SU-DHL-6 (cell line): Measurements from ENCODE around the gene CTAGE8.
"Not testable (repeated sequence)": the region's sequence is repeated elsewhere in the genome, so short reads cannot be mapped to it uniquely, and the experiment has no call there.

Experiments used
- H2AFZ ChIP-seq: fragments of 200-600 bp; sonication (generic); 2 replicates; pipeline ENCODE4 v1.6.1; 2014; ENCODE audit warnings: low read depth, mild to moderate bottlenecking, moderate library complexity, mixed read lengths, antibody characterized with exemption, low read length; ENCODE audit not compliant: severe bottlenecking
- H3F3A ChIP-seq: fragments of 200-600 bp; shearing (Covaris generic); 2 replicates; pipeline ENCODE4 v1.6.0; 2016; ENCODE audit warnings: antibody characterized with exemption, mild to moderate bottlenecking; ENCODE audit not compliant: insufficient read depth
- H3K27ac ChIP-seq: fragments of 200-600 bp; sonication (generic); 2 replicates; pipeline ENCODE4 v1.5.1; 2016; ENCODE audit warnings: low read depth, mild to moderate bottlenecking, low read length, moderate library complexity, mixed read lengths
- H3K27me3 ChIP-seq: fragments of 200-600 bp; sonication (generic), shearing (Covaris generic); 2 replicates; pipeline ENCODE4 v1.6.0; 2014; ENCODE audit warnings: mild to moderate bottlenecking, low read length
- H3K36me3 ChIP-seq: fragments of 200-600 bp; sonication (generic); 2 replicates; pipeline ENCODE4 v1.6.1; 2014; ENCODE audit warnings: mild to moderate bottlenecking, low read length, mixed read lengths
- H3K4me2 ChIP-seq: fragments of 300-600, 200-600 bp; shearing (Covaris generic), sonication (generic); 2 replicates; pipeline ENCODE4 v1.6.0; 2014; ENCODE audit warnings: low read length, low read depth, mild to moderate bottlenecking; ENCODE audit not compliant: poor library complexity, severe bottlenecking
- H3K4me3 ChIP-seq: fragments of 200-600 bp; sonication (generic); 2 replicates; pipeline ENCODE4 v1.5.1; 2014; ENCODE audit warnings: antibody characterized with exemption, low read length, mild to moderate bottlenecking, mixed read lengths; ENCODE audit not compliant: insufficient read depth, poor library complexity, severe bottlenecking
- H3K79me2 ChIP-seq: fragments of 200-600 bp; sonication (generic); 2 replicates; pipeline ENCODE4 v1.6.1; 2014; ENCODE audit warnings: mild to moderate bottlenecking, low read length, moderate library complexity; ENCODE audit not compliant: insufficient read depth
- H3K9ac ChIP-seq: fragments of 200-600 bp; sonication (generic); 2 replicates; pipeline ENCODE4 v1.7.0; 2014; ENCODE audit warnings: mild to moderate bottlenecking, low read length
- H3K9me2 ChIP-seq: fragments of 200-600 bp; sonication (generic); replicated peaks from 2 replicates; pipeline ENCODE4 v1.6.1; 2014; ENCODE audit warnings: low read length; ENCODE audit not compliant: insufficient read depth
- H3K9me3 ChIP-seq: fragments of 200-600 bp; sonication (generic); 2 replicates; pipeline ENCODE4 v1.6.1; 2014; ENCODE audit warnings: low read length, mixed read lengths; ENCODE audit not compliant: insufficient read depth
- H4K20me1 ChIP-seq: fragments of 200-600 bp; sonication (generic); 2 replicates; pipeline ENCODE4 v1.6.1; 2014; ENCODE audit warnings: low read depth, mild to moderate bottlenecking, antibody characterized with exemption, low read length, moderate library complexity, mixed read lengths

The CTAGE8 gene

DNA sequence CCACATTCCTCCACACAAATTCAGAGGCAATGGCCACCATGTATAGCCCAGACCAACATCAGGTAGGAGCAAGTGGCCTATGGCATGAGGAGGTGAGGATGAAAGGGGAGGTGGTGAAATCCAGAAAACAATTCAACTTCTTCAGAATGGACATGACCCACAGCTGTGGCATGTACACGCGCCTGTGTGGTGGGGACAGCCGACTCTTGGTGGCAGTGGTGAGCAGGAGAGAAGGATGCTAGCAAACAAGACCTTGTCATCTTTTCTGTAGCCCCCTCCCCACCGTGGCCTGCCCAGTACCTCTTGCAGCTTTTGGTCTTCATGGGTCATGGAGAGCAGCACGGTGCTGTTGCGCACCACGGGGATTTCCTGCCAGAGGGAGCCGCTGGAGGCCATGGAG lies 12.9 kb upstream of the CTAGE8 start:
- not testable (repeated sequence) for H4K20me1 ChIP-seq, H3K9me3 ChIP-seq, H3F3A ChIP-seq, H3K36me3 ChIP-seq, H3K9me2 ChIP-seq, H3K27me3 ChIP-seq, H3K27ac ChIP-seq, H3K4me2 ChIP-seq, H3K79me2 ChIP-seq, H3K4me3 ChIP-seq, H3K9ac ChIP-seq, H2AFZ ChIP-seq

DNA sequence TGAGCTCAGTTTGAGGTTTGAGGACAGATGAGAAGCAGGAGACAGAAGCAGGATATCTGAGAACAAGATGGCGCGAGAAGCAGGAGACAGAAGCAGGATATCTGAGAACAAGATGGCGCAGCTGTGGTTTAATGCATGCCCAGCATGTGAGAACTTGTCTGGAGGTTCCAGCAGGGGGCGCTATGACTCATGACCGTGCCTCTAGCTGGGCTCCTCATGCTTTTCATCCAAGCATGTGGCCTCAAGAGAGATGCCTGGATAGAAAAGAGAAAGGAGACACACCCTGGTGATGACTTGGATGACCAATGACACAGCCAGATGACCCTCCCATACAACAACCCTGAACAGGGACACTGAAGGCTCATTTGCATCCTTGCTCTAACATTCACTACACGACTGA lies 10.9 kb upstream of the CTAGE8 start:
- not testable (repeated sequence) for H2AFZ ChIP-seq

GRCh38 chr7:144275281-144275680 lies 6.2 kb upstream of the CTAGE8 start:
- H3K27ac ChIP-seq, H3K27me3 ChIP-seq, H3K36me3 ChIP-seq, H3F3A ChIP-seq, H3K9me3 ChIP-seq, H3K4me3 ChIP-seq, H3K79me2 ChIP-seq, H3K9ac ChIP-seq, H4K20me1 ChIP-seq, H2AFZ ChIP-seq, H3K9me2 ChIP-seq, H3K4me2 ChIP-seq: not testable (repeated sequence)

More for the DNA sequence above, 10.9 kb upstream of the CTAGE8 start:
- H3K27me3 ChIP-seq, H3K27ac ChIP-seq, H4K20me1 ChIP-seq, H3K36me3 ChIP-seq, H3K9me2 ChIP-seq, H3K79me2 ChIP-seq, H3K4me2 ChIP-seq, H3K9ac ChIP-seq, H3K9me3 ChIP-seq, H3F3A ChIP-seq, H3K4me3 ChIP-seq: not testable (repeated sequence)

- H3K9ac ChIP-seq, H4K20me1 ChIP-seq, H3K27ac ChIP-seq, H2AFZ ChIP-seq, H3K4me3 ChIP-seq, H3K27me3 ChIP-seq, H3K79me2 ChIP-seq, H3K9me2 ChIP-seq, H3K36me3 ChIP-seq, H3F3A ChIP-seq, H3K9me3 ChIP-seq, H3K4me2 ChIP-seq: not testable (repeated sequence)
Observed at GRCh38 chr7:144264692-144265091, 4.4 kb downstream of the CTAGE8 start, which contains the start of gene OR2A7. TSS of gene OR2A7 (minus strand) at chr7:144264792. CDS start at chr7:144259628, 5,164 bp downstream.

- not testable (repeated sequence) for H3K4me2 ChIP-seq, H3K79me2 ChIP-seq, H3K9ac ChIP-seq, H3K36me3 ChIP-seq, H3K27ac ChIP-seq, H4K20me1 ChIP-seq, H3K4me3 ChIP-seq, H3F3A ChIP-seq, H3K9me3 ChIP-seq, H3K27me3 ChIP-seq, H2AFZ ChIP-seq, H3K9me2 ChIP-seq
Observed at GRCh38 chr7:144262128-144262527, 7.0 kb downstream of the CTAGE8 start.

DNA sequence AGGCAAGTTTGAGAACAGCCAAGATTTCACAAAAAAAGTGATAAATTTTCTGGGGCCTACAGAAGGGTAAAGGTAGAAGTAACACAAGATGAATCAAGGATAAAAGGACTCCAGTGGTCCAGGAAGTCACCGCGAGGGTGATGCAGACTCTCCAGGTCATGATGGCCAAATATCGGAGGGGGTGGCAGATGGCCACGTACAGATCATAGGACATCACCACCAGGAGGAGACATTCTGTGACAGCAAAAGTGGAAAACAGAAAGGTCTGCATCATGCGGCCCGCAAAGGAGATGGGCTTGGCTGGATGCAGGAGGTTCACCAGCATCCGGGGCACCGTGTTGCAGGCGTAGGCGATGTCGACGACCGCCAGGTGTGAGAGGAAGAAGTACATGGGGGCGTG lies 10.0 kb downstream of the CTAGE8 start:
- not testable (repeated sequence) for H3K4me3 ChIP-seq, H3K36me3 ChIP-seq, H3K9me3 ChIP-seq, H3F3A ChIP-seq, H2AFZ ChIP-seq, H4K20me1 ChIP-seq, H3K9ac ChIP-seq, H3K79me2 ChIP-seq, H3K27ac ChIP-seq, H3K9me2 ChIP-seq, H3K4me2 ChIP-seq, H3K27me3 ChIP-seq
